GM18951 (cell line): ENCODE data around the gene SNRK.

Source experiments
- POLR2A ChIP-seq: IDR thresholded peaks from 4 replicates; pipeline ENCODE4 v1.6.1; 2011; ENCODE audit warnings: mild to moderate bottlenecking; ENCODE audit not compliant: insufficient read length, insufficient read depth; ENCODE audit errors: extremely low read depth
- in situ Hi-C: fragments of 300-500 bp; cut with MboI; formaldehyde crosslinking; loops from one replicate; pipeline ENCODE4 v1.12.0; 2022; ENCODE audit warnings: low sequenced_read_pairs, mixed read lengths, inconsistent platforms; ENCODE audit not compliant: unreplicated experiment

The SNRK gene

DNA sequence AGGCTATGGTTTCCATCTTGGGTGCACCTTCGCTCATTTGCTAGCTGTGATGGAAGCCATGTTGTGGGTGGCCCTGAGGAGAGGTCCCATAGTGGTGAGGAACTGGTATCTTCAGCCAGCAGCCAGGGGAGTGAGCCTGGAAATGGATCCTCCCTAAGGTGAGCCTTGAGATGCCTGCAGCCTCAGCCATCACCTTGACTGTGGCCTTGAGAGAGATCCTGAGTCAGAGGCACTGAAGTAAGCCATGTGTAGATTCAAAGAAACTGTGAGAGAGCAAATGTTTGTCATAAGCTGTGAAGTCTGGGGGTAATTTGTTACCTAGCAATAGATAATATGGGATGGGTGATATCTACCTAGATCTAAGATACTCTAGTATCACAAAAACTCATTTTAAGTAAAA, 105.3 kb downstream of the SNRK start:
- TF ChIP-seq POLR2A: no peak

GRCh38 chr3:43394041-43394554, 107.8 kb downstream of the SNRK start:
- no peak for TF ChIP-seq POLR2A
- in situ Hi-C loops: loop anchor here (25.0 kb wide), 1 partner anchor 432 kb away; no protein-coding TSS in a partner anchor

More for the DNA sequence above, 105.3 kb downstream of the SNRK start:
- in situ Hi-C loops: loop anchor here (25.0 kb wide), 1 partner anchor 429 kb away; no protein-coding TSS in a partner anchor

GRCh38 chr3:43399034-43399433, 112.7 kb downstream of the SNRK start:
- in situ Hi-C loops: loop anchor here (25.0 kb wide), 1 partner anchor 437 kb away; no protein-coding TSS in a partner anchor
- no peak for TF ChIP-seq POLR2A

DNA sequence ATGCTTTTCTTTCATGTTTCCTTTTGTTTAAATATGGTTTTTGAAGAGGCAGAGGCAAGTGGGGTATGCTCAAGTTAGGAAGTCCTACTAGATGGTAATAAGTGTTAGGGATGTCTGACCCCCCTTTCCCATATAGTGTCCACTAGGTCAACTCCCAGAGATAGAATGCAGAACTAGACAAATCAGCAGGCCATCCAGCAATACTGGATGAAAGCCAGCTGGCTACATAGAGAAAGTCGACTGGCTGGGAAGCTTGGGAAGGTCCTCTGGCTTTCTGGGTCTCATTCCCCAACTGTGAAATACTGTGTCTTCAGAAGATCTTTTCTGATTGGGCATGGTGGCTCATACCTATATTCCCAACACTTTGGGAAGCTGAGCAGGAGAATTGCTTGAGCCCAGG, 113.8 kb downstream of the SNRK start:
- in situ Hi-C loops: no loop called here
- TF ChIP-seq POLR2A: no peak
